HCT116 (cell line): ENCODE measurements around the gene USP3. TPM values are rescaled to one million over a fixed set of nuclear protein-coding genes. Genes with fewer than 3 reads are reported as not detected.

Experiments used
- ATAC-seq: fragments of 200-7000 bp; cut with Tn5 transposase; 2 replicates; pipeline ENCODE4 v1.9.1; 2020; ENCODE audit warnings: mild to moderate bottlenecking, moderate library complexity
- BruUV-seq: library from RNA; stranded (reverse); fragments of 400-500 nt; replicated peaks from 2 replicates; lab custom pipeline; 2021; lab: Mats Ljungman, UMichigan
- CTCF ChIA-PET: fragments of 300-600 bp; sonication (Branson Sonifier 250); formaldehyde crosslinking; loops from one replicate; lab custom pipeline; 2021; ENCODE audit warnings: antibody characterized with exemption; lab: Charles Lee
- POLR2A ChIA-PET: fragments of 300-600, 350-600 bp; sonication (Branson Sonifier 250); formaldehyde crosslinking; loops from one replicate; lab custom pipeline; 2021; ENCODE audit warnings: antibody characterized with exemption; lab: Charles Lee
- RAD21 ChIA-PET, 2 experiments: fragments of 300-600 bp; sonication (Branson Sonifier 250); formaldehyde crosslinking; loops; one replicate each; lab custom pipeline; 2023; ENCODE audit warnings: low total read pairs in 2 of 2; ENCODE audit not compliant: uncharacterized antibody in 2 of 2, unreplicated experiment in 2 of 2, low non-redundant PET in 1 of 2; lab: Charles Lee
- DNase-seq: peaks from one replicate; pipeline ENCODE4 v3.0.0-alpha.2; 2010; ENCODE audit warnings: low read depth, low spot score
- H2AFZ ChIP-seq: fragments of 200-600 bp; shearing (Covaris generic), sonication (generic); 2 replicates; pipeline ENCODE4 v1.6.1; 2017; ENCODE audit warnings: low read depth, mixed run types, mixed read lengths, antibody characterized with exemption, low read length; ENCODE audit not compliant: poor library complexity, severe bottlenecking
- H3K27ac ChIP-seq: 2 replicates; pipeline ENCODE4 v1.5.1; 2012; ENCODE audit warnings: low read depth, low read length
- H3K27me3 ChIP-seq: fragments of 200-600 bp; sonication (generic); 2 replicates; pipeline ENCODE4 v1.6.1; 2016; ENCODE audit warnings: mixed run types, low read length, mixed read lengths; ENCODE audit not compliant: insufficient read depth
- H3K36me3 ChIP-seq, 2 experiments: fragments of 200-500 bp in 1 of 2; fragments of 200-600 bp in 1 of 2; sonication (Bioruptor generic) in 1 of 2; sonication (generic) in 1 of 2; 2 replicates each; pipeline versions ENCODE4 v1.5.1 to v1.6.1; 2014 to 2016; ENCODE audit warnings: low read length in 2 of 2, inconsistent platforms in 1 of 2, mixed read lengths in 1 of 2, mixed run types in 1 of 2; ENCODE audit not compliant: insufficient read depth in 2 of 2, control insufficient read depth in 1 of 2
- H3K4me1 ChIP-seq, 2 experiments: fragments of 200-600 bp in 1 of 2; sonication (generic) in 1 of 2; 2 replicates each; pipeline versions ENCODE4 v1.5.1 to v1.6.1; 2012 to 2017; ENCODE audit warnings: low read length in 2 of 2, inconsistent platforms in 1 of 2, mild to moderate bottlenecking in 1 of 2, mixed read lengths in 1 of 2, mixed run types in 1 of 2, moderate library complexity in 1 of 2; ENCODE audit not compliant: insufficient read depth in 2 of 2, control insufficient read depth in 1 of 2
- H3K4me2 ChIP-seq: fragments of 200-600 bp; sonication (generic); 2 replicates; pipeline ENCODE4 v1.6.1; 2017; ENCODE audit warnings: mixed run types, low read length, mixed read lengths
- H3K4me3 ChIP-seq, 2 experiments: fragments of 200-600 bp in 1 of 2; sonication (generic) in 1 of 2; replicated peaks in 1 of 2; 2 replicates each; pipeline ENCODE4 v1.5.1; 2011 to 2016; ENCODE audit warnings: low read length in 2 of 2, control low read depth in 1 of 2, low read depth in 1 of 2, mild to moderate bottlenecking in 1 of 2, mixed read lengths in 1 of 2, mixed run types in 1 of 2
- H3K79me2 ChIP-seq: fragments of 200-600 bp; sonication (generic); 2 replicates; pipeline ENCODE4 v1.6.1; 2017; ENCODE audit warnings: mild to moderate bottlenecking, mixed run types, low read length, moderate library complexity, mixed read lengths; ENCODE audit not compliant: insufficient read depth
- H3K9ac ChIP-seq: fragments of 200-600 bp; sonication (generic); 2 replicates; pipeline ENCODE4 v1.6.1; 2016; ENCODE audit warnings: low read length, mixed read lengths
- H3K9me2 ChIP-seq: fragments of 200-600 bp; sonication (generic), shearing (Covaris generic); 2 replicates; pipeline ENCODE4 v1.6.1; 2017; ENCODE audit warnings: mixed run types, mild to moderate bottlenecking, moderate library complexity; ENCODE audit not compliant: insufficient read depth
- H3K9me3 ChIP-seq, 2 experiments: fragments of 200-500 bp in 1 of 2; fragments of 200-600 bp in 1 of 2; sonication (Bioruptor generic) in 1 of 2; sonication (generic) in 1 of 2; 2 replicates each; pipeline ENCODE4 v1.6.1; 2014 to 2017; ENCODE audit warnings: low read length in 2 of 2, mixed read lengths in 2 of 2, inconsistent platforms in 1 of 2, low read depth in 1 of 2, mild to moderate bottlenecking in 1 of 2, mixed run types in 1 of 2, moderate library complexity in 1 of 2; ENCODE audit not compliant: control insufficient read depth in 1 of 2, insufficient read depth in 1 of 2
- H4K20me1 ChIP-seq: fragments of 200-600 bp; sonication (generic), shearing (Covaris generic); 2 replicates; pipeline ENCODE4 v1.6.1; 2017; ENCODE audit warnings: mixed run types, mild to moderate bottlenecking, moderate library complexity; ENCODE audit not compliant: insufficient read depth
- ATF3 ChIP-seq: IDR thresholded peaks from 2 replicates; pipeline ENCODE4 v1.6.1; 2012
- CBX3 ChIP-seq: IDR thresholded peaks from 2 replicates; pipeline ENCODE4 v1.6.1; 2012; ENCODE audit warnings: low read depth
- CEBPB ChIP-seq: IDR thresholded peaks from 2 replicates; pipeline ENCODE4 v1.6.1; 2012; ENCODE audit warnings: low read depth
- EGR1 ChIP-seq: IDR thresholded peaks from 2 replicates; pipeline ENCODE4 v1.6.1; 2012; ENCODE audit warnings: low read depth
- ELF1 ChIP-seq: IDR thresholded peaks from 2 replicates; pipeline ENCODE4 v1.6.1; 2012; ENCODE audit warnings: low read depth, borderline replicate concordance
- EZH2 ChIP-seq: fragments of 200-600 bp; sonication (generic); IDR thresholded peaks from 2 replicates; pipeline ENCODE4 v1.6.1; 2017; ENCODE audit warnings: antibody characterized with exemption, mixed run types
- FOSL1 ChIP-seq: IDR thresholded peaks from 2 replicates; pipeline ENCODE4 v1.6.1; 2012; ENCODE audit warnings: low read depth
- JUND ChIP-seq: IDR thresholded peaks from 2 replicates; pipeline ENCODE4 v1.6.1; 2012
- MAX ChIP-seq: IDR thresholded peaks from 2 replicates; pipeline ENCODE4 v1.6.1; 2012
- POLR2A ChIP-seq: IDR thresholded peaks from 2 replicates; pipeline ENCODE4 v1.7.0; 2011; ENCODE audit warnings: borderline replicate concordance; ENCODE audit not compliant: insufficient read depth, insufficient read length; ENCODE audit errors: extremely low read depth
- POLR2AphosphoS5 ChIP-seq: IDR thresholded peaks from 2 replicates; pipeline ENCODE4 v1.6.1; 2011; ENCODE audit warnings: mild to moderate bottlenecking, low read depth, low read length, moderate library complexity
- RAD21 ChIP-seq: IDR thresholded peaks from 2 replicates; pipeline ENCODE4 v1.6.1; 2012; ENCODE audit warnings: low read depth, mild to moderate bottlenecking
- REST ChIP-seq: IDR thresholded peaks from 2 replicates; pipeline ENCODE4 v1.6.1; 2012; ENCODE audit warnings: low read depth
- SP1 ChIP-seq: IDR thresholded peaks from 2 replicates; pipeline ENCODE4 v1.6.1; 2012; ENCODE audit warnings: low read depth
- SRF ChIP-seq: IDR thresholded peaks from 2 replicates; pipeline ENCODE4 v1.6.1; 2012; ENCODE audit warnings: low read depth
- TCF7L2 ChIP-seq: IDR thresholded peaks from 2 replicates; pipeline ENCODE4 v1.7.0; 2011; ENCODE audit warnings: borderline replicate concordance, inconsistent platforms; ENCODE audit not compliant: insufficient read depth, insufficient read length; ENCODE audit errors: extremely low read depth
- ZFX ChIP-seq: fragments of 450-650 bp; IDR thresholded peaks from 2 replicates; pipeline ENCODE4 v1.6.1; 2017
- ZNF274 ChIP-seq: fragments of 200-500 bp; sonication (Bioruptor generic); IDR thresholded peaks from 2 replicates; pipeline ENCODE4 v1.6.1; 2014; ENCODE audit warnings: mild to moderate bottlenecking, low read depth, low read length, inconsistent platforms
- intact Hi-C: fragments of 100-400 bp; cut with micrococcal nuclease; formaldehyde crosslinking; loops from 2 replicates; pipeline ENCODE4 v1.10.0; 2022
- total RNA-seq: library from RNA; stranded (reverse); gene quantifications from one replicate; pipeline ENCODE4 v1.2.1, GENCODE V29; 2021; ENCODE audit not compliant: unreplicated experiment
- TF ChIP-seq, protein P1 (sequence below): IDR thresholded peaks from 2 replicates; pipeline ENCODE4 v1.6.1; 2011; ENCODE audit warnings: mild to moderate bottlenecking, low read length, moderate library complexity; ENCODE audit not compliant: insufficient replicate concordance; ENCODE audit errors: extremely low read depth
- TF ChIP-seq, protein P2 (sequence below), 3 experiments: fragments of 200-600 bp in 1 of 3; sonication (generic) in 1 of 3; IDR thresholded peaks in 2 of 3; conservative IDR thresholded peaks in 1 of 3; 2 replicates each; pipeline ENCODE4 v1.5.1; 2012 to 2017; ENCODE audit warnings: low read depth in 2 of 3, low read length in 2 of 3, antibody characterized with exemption in 1 of 3, borderline replicate concordance in 1 of 3, control low read depth in 1 of 3, mild to moderate bottlenecking in 1 of 3, mixed read lengths in 1 of 3, mixed run types in 1 of 3, moderate library complexity in 1 of 3; ENCODE audit not compliant: insufficient read depth in 1 of 3

Gene USP3
- total RNA-seq, 1 experiment from 2014 or later: 61.6 TPM

GRCh38 chr15:63633312-63633711 is 128.9 kb downstream of the USP3 start:
- H3K4me3 ChIP-seq: no peak overlapping the region
- H3K9me3 ChIP-seq: no peaks in the 10 kb centered on the region
- H3K27me3 ChIP-seq: no peaks in the 10 kb centered on the region
- intact Hi-C loops: no loop called here
- RAD21 ChIA-PET: no interaction called here
- POLR2A ChIA-PET: no interaction called here
- no peak overlapping the region for H3K9ac ChIP-seq
- no peak overlapping the region for H3K27ac ChIP-seq
- H3K4me2 ChIP-seq: no peak overlapping the region
- no peaks in the 10 kb centered on the region for H3K79me2 ChIP-seq
- TF ChIP-seq REST: no peak
- TF ChIP-seq CBX3: no peak
- TF ChIP-seq ZNF274: no peak
- no peak for TF ChIP-seq CEBPB
- TF ChIP-seq, protein P1, sequence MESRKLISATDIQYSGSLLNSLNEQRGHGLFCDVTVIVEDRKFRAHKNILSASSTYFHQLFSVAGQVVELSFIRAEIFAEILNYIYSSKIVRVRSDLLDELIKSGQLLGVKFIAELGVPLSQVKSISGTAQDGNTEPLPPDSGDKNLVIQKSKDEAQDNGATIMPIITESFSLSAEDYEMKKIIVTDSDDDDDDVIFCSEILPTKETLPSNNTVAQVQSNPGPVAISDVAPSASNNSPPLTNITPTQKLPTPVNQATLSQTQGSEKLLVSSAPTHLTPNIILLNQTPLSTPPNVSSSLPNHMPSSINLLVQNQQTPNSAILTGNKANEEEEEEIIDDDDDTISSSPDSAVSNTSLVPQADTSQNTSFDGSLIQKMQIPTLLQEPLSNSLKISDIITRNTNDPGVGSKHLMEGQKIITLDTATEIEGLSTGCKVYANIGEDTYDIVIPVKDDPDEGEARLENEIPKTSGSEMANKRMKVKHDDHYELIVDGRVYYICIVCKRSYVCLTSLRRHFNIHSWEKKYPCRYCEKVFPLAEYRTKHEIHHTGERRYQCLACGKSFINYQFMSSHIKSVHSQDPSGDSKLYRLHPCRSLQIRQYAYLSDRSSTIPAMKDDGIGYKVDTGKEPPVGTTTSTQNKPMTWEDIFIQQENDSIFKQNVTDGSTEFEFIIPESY: no peak
- TF ChIP-seq ATF3: no peak
- TF ChIP-seq TCF7L2: no peak
- TF ChIP-seq ELF1: no peak
- TF ChIP-seq POLR2AphosphoS5: no peak
- no peak for TF ChIP-seq EGR1
- TF ChIP-seq ZFX: no peak
- TF ChIP-seq FOSL1: no peak
- no peak for TF ChIP-seq POLR2A
- TF ChIP-seq SRF: no peak
- TF ChIP-seq EZH2: no peak
- no peak for TF ChIP-seq MAX
- no peak for TF ChIP-seq SP1
- TF ChIP-seq, protein P2, sequence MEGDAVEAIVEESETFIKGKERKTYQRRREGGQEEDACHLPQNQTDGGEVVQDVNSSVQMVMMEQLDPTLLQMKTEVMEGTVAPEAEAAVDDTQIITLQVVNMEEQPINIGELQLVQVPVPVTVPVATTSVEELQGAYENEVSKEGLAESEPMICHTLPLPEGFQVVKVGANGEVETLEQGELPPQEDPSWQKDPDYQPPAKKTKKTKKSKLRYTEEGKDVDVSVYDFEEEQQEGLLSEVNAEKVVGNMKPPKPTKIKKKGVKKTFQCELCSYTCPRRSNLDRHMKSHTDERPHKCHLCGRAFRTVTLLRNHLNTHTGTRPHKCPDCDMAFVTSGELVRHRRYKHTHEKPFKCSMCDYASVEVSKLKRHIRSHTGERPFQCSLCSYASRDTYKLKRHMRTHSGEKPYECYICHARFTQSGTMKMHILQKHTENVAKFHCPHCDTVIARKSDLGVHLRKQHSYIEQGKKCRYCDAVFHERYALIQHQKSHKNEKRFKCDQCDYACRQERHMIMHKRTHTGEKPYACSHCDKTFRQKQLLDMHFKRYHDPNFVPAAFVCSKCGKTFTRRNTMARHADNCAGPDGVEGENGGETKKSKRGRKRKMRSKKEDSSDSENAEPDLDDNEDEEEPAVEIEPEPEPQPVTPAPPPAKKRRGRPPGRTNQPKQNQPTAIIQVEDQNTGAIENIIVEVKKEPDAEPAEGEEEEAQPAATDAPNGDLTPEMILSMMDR (IDR thresholded peaks at IDR 0.05 in 2 of 3, conservative IDR thresholded peaks at IDR 0.05 in 1 of 3; ENCODE audit: borderline replicate concordance in 1 of 3, insufficient read depth in 1 of 3, low read depth in 2 of 3, low read length in 2 of 3): no peak
- no peak for TF ChIP-seq JUND
- TF ChIP-seq RAD21: no peak
- BruUV-seq: no TSS peak
- H3K36me3 ChIP-seq: peaks cover 0 to 4% of the 10 kb centered on the region in 2 experiments; a peak in 1 of 4 replicates
- no peaks in the 10 kb centered on the region for H3K4me1 ChIP-seq
- no peak overlapping the region for H2AFZ ChIP-seq
- DNase-seq (no peak), ATAC-seq (no peak)
- H4K20me1 ChIP-seq: no peaks in the 10 kb centered on the region
- CTCF ChIA-PET: no interaction called here
- no peaks in the 10 kb centered on the region for H3K9me2 ChIP-seq
